ENCODE data around the gene KSR2. TPM values are rescaled to one million over a fixed set of nuclear protein-coding genes. Genes with fewer than 3 reads are reported as not detected.

The KSR2 gene
- total RNA-seq, 4 donors from 2014 or later = 0.02 to 0.10 TPM; not detected in 2

- Histone ChIP-seq H3K9me3 (no peaks in the 10 kb centered on the region), H3K36me3 (no peaks in the 10 kb centered on the region), H3K4me1 (peaks cover 15 to 27% of the 10 kb centered on the region in 2 donors), H3K27ac (no peak overlapping the region), H3K27me3 (no peaks in the 10 kb centered on the region), H3K4me3 (no peak overlapping the region)
- intact Hi-C loops (cut with DNase I; ENCODE audit: low total_unique reads) = no loop called here
- DNase-seq = no peak
- TF ChIP-seq POLR2A (IDR thresholded peaks at IDR 0.05) (no peak), CTCF (IDR thresholded peaks at IDR 0.05 in 4 of 5, conservative IDR thresholded peaks at IDR 0.05 in 1 of 5) (no peak)
- in situ Hi-C loops (cut with MboI; ENCODE audit: low sequenced_read_pairs in 4 of 4) = no loop called here
- ATAC-seq = no peak
These were observed 485.3 kb downstream of the KSR2 start for GRCh38 chr12:117483501-117483900.

GRCh38 chr12:117481470-117481869, 487.3 kb downstream of the KSR2 start:
- ATAC-seq = no peak
- H3K9me3 ChIP-seq = no peaks in the 10 kb centered on the region
- H3K36me3 ChIP-seq = no peaks in the 10 kb centered on the region
- no peak overlapping the region for H3K27ac ChIP-seq
- H3K4me1 ChIP-seq = peaks cover 2 to 7% of the 10 kb centered on the region in 2 donors
- in situ Hi-C loops (cut with MboI; ENCODE audit: low sequenced_read_pairs in 4 of 4) (no loop called here), intact Hi-C loops (cut with DNase I; ENCODE audit: low total_unique reads) (no loop called here)
- no peaks in the 10 kb centered on the region for H3K27me3 ChIP-seq
- H3K4me3 ChIP-seq = no peak overlapping the region
- DNase-seq = no peak
- TF ChIP-seq POLR2A (IDR thresholded peaks at IDR 0.05) (no peak), CTCF (IDR thresholded peaks at IDR 0.05 in 4 of 5, conservative IDR thresholded peaks at IDR 0.05 in 1 of 5) (no peak)

DNA sequence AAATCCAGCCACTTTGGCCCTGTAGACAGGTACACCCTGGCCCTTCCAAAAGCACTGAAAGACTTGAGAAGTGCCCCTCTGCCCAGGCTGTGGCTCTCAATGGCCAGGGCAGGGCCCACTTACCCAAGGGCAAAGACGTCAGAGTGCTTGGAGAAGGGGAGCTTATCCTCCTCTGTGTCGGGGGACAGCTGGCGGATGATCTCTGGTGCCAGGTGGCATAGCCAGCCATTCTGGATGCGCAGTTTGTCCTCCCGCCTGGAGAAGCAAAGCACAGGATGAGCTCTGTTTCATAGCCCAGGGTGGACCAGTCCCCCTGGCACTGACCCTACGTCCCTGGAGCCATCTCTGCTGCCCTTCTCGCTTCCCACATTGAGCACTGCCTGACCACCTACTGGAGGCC, 492.4 kb downstream of the KSR2 start:
- no peaks in the 10 kb centered on the region for H3K4me1 ChIP-seq
- DNase-seq = no peak
- no peak overlapping the region for H3K4me3 ChIP-seq
- H3K27me3 ChIP-seq = no peaks in the 10 kb centered on the region
- intact Hi-C loops (cut with DNase I; ENCODE audit: low total_unique reads) = loop anchor here (10.0 kb wide), 1 partner anchor 108 kb away; no protein-coding TSS in a partner anchor
- TF ChIP-seq CTCF (IDR thresholded peaks at IDR 0.05 in 4 of 5, conservative IDR thresholded peaks at IDR 0.05 in 1 of 5) (no peak), POLR2A (IDR thresholded peaks at IDR 0.05) (no peak)
- no peak for ATAC-seq
- no peak overlapping the region for H3K27ac ChIP-seq
- no peaks in the 10 kb centered on the region for H3K9me3 ChIP-seq
- in situ Hi-C loops (cut with MboI; ENCODE audit: low sequenced_read_pairs in 4 of 4) = no loop called here
- H3K36me3 ChIP-seq = no peaks in the 10 kb centered on the region

- TF ChIP-seq POLR2A (IDR thresholded peaks at IDR 0.05) (no peak), CTCF (IDR thresholded peaks at IDR 0.05 in 4 of 5, conservative IDR thresholded peaks at IDR 0.05 in 1 of 5) (no peak)
- DNase-seq = no peak
- H3K4me3 ChIP-seq = no peak overlapping the region
- no peaks in the 10 kb centered on the region for H3K4me1 ChIP-seq
- no peak overlapping the region for H3K27ac ChIP-seq
- H3K9me3 ChIP-seq = peaks cover 0 to 6% (median 0%) of the 10 kb centered on the region in 3 donors
- intact Hi-C loops (cut with DNase I; ENCODE audit: low total_unique reads) (loop anchor here (10.0 kb wide), 1 partner anchor 111 kb away; no protein-coding TSS in a partner anchor), in situ Hi-C loops (cut with MboI; ENCODE audit: low sequenced_read_pairs in 4 of 4) (no loop called here)
- no peak for ATAC-seq
- no peaks in the 10 kb centered on the region for H3K36me3 ChIP-seq
- H3K27me3 ChIP-seq = no peaks in the 10 kb centered on the region
These were observed 494.9 kb downstream of the KSR2 start for GRCh38 chr12:117473856-117474255.

GRCh38 chr12:117472983-117473382, 495.8 kb downstream of the KSR2 start:
- peak in 1 of 2 donors; percentile 45 for ATAC-seq
- in situ Hi-C loops (cut with MboI; ENCODE audit: low sequenced_read_pairs in 4 of 4) = no loop called here

More at GRCh38 chr12:117472983-117473382, 495.8 kb downstream of the KSR2 start:
- Histone ChIP-seq H3K27ac (no peak overlapping the region), H3K9me3 (peaks cover 0 to 6% (median 0%) of the 10 kb centered on the region in 3 donors), H3K36me3 (no peaks in the 10 kb centered on the region), H3K4me3 (no peak overlapping the region), H3K4me1 (no peaks in the 10 kb centered on the region), H3K27me3 (no peaks in the 10 kb centered on the region)
- DNase-seq = no peak
- no peak for TF ChIP-seq POLR2A (IDR thresholded peaks at IDR 0.05)
- TF ChIP-seq CTCF (IDR thresholded peaks at IDR 0.05 in 4 of 5, conservative IDR thresholded peaks at IDR 0.05 in 1 of 5) = peak in 3 of 5 experiments; percentile 17 to 54 (median 44)
- intact Hi-C loops (cut with DNase I; ENCODE audit: low total_unique reads) = loop anchor here (10.0 kb wide), 1 partner anchor 112 kb away; no protein-coding TSS in a partner anchor

Measured in gastrocnemius medialis (tissue), 4 donors.